CD4-positive, CD25-positive, alpha-beta regulatory T cell (primary cell): ENCODE measurements around the gene CA12. TPM values are rescaled to one million over a fixed set of nuclear protein-coding genes. Genes with fewer than 3 reads are reported as not detected.

Source experiments
- ATAC-seq, 2 donors: fragments of 150-1000 bp; cut with Tn5 transposase; one replicate each; pipeline ENCODE4 v1.10.0; 2021; ENCODE audit warnings: low read depth in 2 of 2, moderate number of reproducible peaks in 2 of 2, moderate library complexity in 1 of 2
- DNase-seq, 3 donors: peaks; one replicate each; pipeline versions ENCODE4 v3.0.0 to v3.0.0-alpha.2; 2012 to 2022; ENCODE audit warnings: mixed read lengths in 1 of 3
- H3K27ac ChIP-seq: one replicate; pipeline ENCODE4 v1.7.0; 2013; ENCODE audit warnings: mild to moderate bottlenecking, low read length; ENCODE audit not compliant: insufficient read depth, poor library complexity, severe bottlenecking
- H3K27me3 ChIP-seq: one replicate; pipeline ENCODE4 v1.7.0; 2013; ENCODE audit warnings: low read length; ENCODE audit not compliant: control insufficient read depth, insufficient read depth
- H3K36me3 ChIP-seq: one replicate; pipeline ENCODE4 v1.7.0; 2013; ENCODE audit warnings: mild to moderate bottlenecking, low read length, moderate library complexity; ENCODE audit not compliant: control insufficient read depth, insufficient read depth
- H3K4me1 ChIP-seq: 2 replicates; pipeline ENCODE4 v1.7.0; 2013; ENCODE audit warnings: mild to moderate bottlenecking, low read length; ENCODE audit not compliant: insufficient read depth, control insufficient read depth, poor library complexity, severe bottlenecking
- H3K4me3 ChIP-seq: one replicate; pipeline ENCODE4 v1.7.0; 2013; ENCODE audit warnings: low read depth, mild to moderate bottlenecking, low read length, moderate library complexity
- H3K9me3 ChIP-seq, 2 experiments: 1 replicate in 1 of 2; 2 replicates in 1 of 2; pipeline ENCODE4 v1.7.0; 2013; ENCODE audit warnings: low read length in 2 of 2, mild to moderate bottlenecking in 1 of 2, moderate library complexity in 1 of 2; ENCODE audit not compliant: control insufficient read depth in 2 of 2
- H3K27ac Mint-ChIP-seq, 3 donors: one replicate each; pipeline ENCODE4 v1.8.0; 2020 to 2022; ENCODE audit warnings: mild to moderate bottlenecking in 3 of 3, mixed read lengths in 3 of 3, moderate library complexity in 2 of 3
- H3K27me3 Mint-ChIP-seq: one replicate; pipeline ENCODE4 v1.8.0; 2022; ENCODE audit warnings: mild to moderate bottlenecking, mixed read lengths
- H3K36me3 Mint-ChIP-seq: one replicate; pipeline ENCODE4 v1.8.0; 2020; ENCODE audit warnings: mixed read lengths
- H3K4me1 Mint-ChIP-seq, 4 donors: one replicate each; pipeline ENCODE4 v1.8.0; 2020 to 2022; ENCODE audit warnings: mixed read lengths in 4 of 4, mild to moderate bottlenecking in 1 of 4
- H3K4me3 Mint-ChIP-seq, 4 donors: one replicate each; pipeline ENCODE4 v1.8.0; 2020 to 2022; ENCODE audit warnings: mild to moderate bottlenecking in 4 of 4, mixed read lengths in 4 of 4, moderate library complexity in 3 of 4
- H3K9me3 Mint-ChIP-seq, 7 donors: one replicate each; pipeline ENCODE4 v1.8.0; 2020 to 2022; ENCODE audit warnings: mixed read lengths in 7 of 7, mild to moderate bottlenecking in 3 of 7, moderate library complexity in 2 of 7
- polyA plus RNA-seq, 4 donors: library from polyadenylated mRNA; unstranded; fragments of 300-500 nt; fragmentation: Illumina TruSeq; gene quantifications; one replicate each; pipeline ENCODE4 v1.2.3, GENCODE V29; 2021
- total RNA-seq: library from RNA; stranded (reverse); gene quantifications from one replicate; pipeline ENCODE4 v1.2.3, GENCODE V29; 2022

CA12 gene
- total and polyA plus RNA-seq, 5 donors from 2014 or later = not detected

GRCh38 chr15:63365273-63365680, 16.4 kb downstream of the CA12 start:
- Mint-ChIP-seq H3K27me3 (peaks cover 16% of the 10 kb centered on the region), H3K4me3 (no peak overlapping the region), H3K36me3 (no peaks in the 10 kb centered on the region), H3K9me3 (peaks cover 0 to 1% (median 0%) of the 10 kb centered on the region in 7 donors), H3K4me1 (no peaks in the 10 kb centered on the region), H3K27ac (no peak overlapping the region)
- Histone ChIP-seq H3K27ac (no peak overlapping the region), H3K9me3 (no peaks in the 10 kb centered on the region), H3K36me3 (no peaks in the 10 kb centered on the region), H3K27me3 (peaks cover 2% of the 10 kb centered on the region), H3K4me1 (no peaks in the 10 kb centered on the region), H3K4me3 (no peak overlapping the region)
- DNase-seq = no peak
- no peak for ATAC-seq

- H3K9me3 ChIP-seq = no peaks in the 10 kb centered on the region
- no peak overlapping the region for H3K27ac ChIP-seq
- Mint-ChIP-seq H3K36me3 (no peaks in the 10 kb centered on the region), H3K4me3 (no peak overlapping the region), H3K27me3 (peaks cover 16% of the 10 kb centered on the region), H3K9me3 (peaks cover 0 to 1% (median 0%) of the 10 kb centered on the region in 7 donors), H3K27ac (no peak overlapping the region), H3K4me1 (no peaks in the 10 kb centered on the region)
- no peaks in the 10 kb centered on the region for H3K4me1 ChIP-seq
- no peaks in the 10 kb centered on the region for H3K36me3 ChIP-seq
- no peak for DNase-seq
- peaks cover 2% of the 10 kb centered on the region for H3K27me3 ChIP-seq
- H3K4me3 ChIP-seq = no peak overlapping the region
- ATAC-seq = no peak
Observed at GRCh38 chr15:63364399-63365272, 17.0 kb downstream of the CA12 start.

GRCh38 chr15:63363292-63363691, 18.4 kb downstream of the CA12 start:
- no peak overlapping the region for H3K4me3 ChIP-seq
- H3K9me3 Mint-ChIP-seq = peaks cover 0 to 1% (median 0%) of the 10 kb centered on the region in 7 donors
- peaks cover 20% of the 10 kb centered on the region for H3K27me3 Mint-ChIP-seq
- no peaks in the 10 kb centered on the region for H3K4me1 Mint-ChIP-seq
- H3K36me3 ChIP-seq = no peaks in the 10 kb centered on the region
- no peaks in the 10 kb centered on the region for H3K4me1 ChIP-seq
- no peaks in the 10 kb centered on the region for H3K9me3 ChIP-seq
- no peak overlapping the region for H3K27ac ChIP-seq
- H3K27me3 ChIP-seq = peaks cover 2% of the 10 kb centered on the region
- H3K36me3 Mint-ChIP-seq = no peaks in the 10 kb centered on the region
- H3K27ac Mint-ChIP-seq = no peak overlapping the region
- no peak overlapping the region for H3K4me3 Mint-ChIP-seq
- no peak for DNase-seq
- ATAC-seq = no peak

GRCh38 chr15:63362885-63363284, 18.8 kb downstream of the CA12 start:
- Mint-ChIP-seq H3K27me3 (peaks cover 21% of the 10 kb centered on the region), H3K9me3 (peaks cover 0 to 1% (median 0%) of the 10 kb centered on the region in 7 donors), H3K4me3 (no peak overlapping the region), H3K4me1 (no peaks in the 10 kb centered on the region), H3K36me3 (no peaks in the 10 kb centered on the region), H3K27ac (no peak overlapping the region)
- DNase-seq (no peak), ATAC-seq (no peak)
- H3K4me1 ChIP-seq = no peaks in the 10 kb centered on the region
- H3K36me3 ChIP-seq = no peaks in the 10 kb centered on the region
- no peak overlapping the region for H3K27ac ChIP-seq
- no peaks in the 10 kb centered on the region for H3K9me3 ChIP-seq
- H3K4me3 ChIP-seq = no peak overlapping the region
- H3K27me3 ChIP-seq = peaks cover 2% of the 10 kb centered on the region

- no peak overlapping the region for H3K27ac Mint-ChIP-seq
Observed at GRCh38 chr15:63362196-63362595, 19.4 kb downstream of the CA12 start.

GRCh38 chr15:63360170-63360569, 21.5 kb downstream of the CA12 start:
- Histone ChIP-seq H3K27me3 (peaks cover 2% of the 10 kb centered on the region), H3K4me1 (no peaks in the 10 kb centered on the region), H3K36me3 (no peaks in the 10 kb centered on the region), H3K27ac (no peak overlapping the region), H3K9me3 (no peaks in the 10 kb centered on the region), H3K4me3 (no peak overlapping the region)
- Mint-ChIP-seq H3K36me3 (no peaks in the 10 kb centered on the region), H3K27me3 (peaks cover 18% of the 10 kb centered on the region), H3K9me3 (peaks cover 0 to under 1% (median 0%) of the 10 kb centered on the region in 7 donors), H3K4me3 (no peak overlapping the region), H3K4me1 (no peaks in the 10 kb centered on the region), H3K27ac (no peak overlapping the region)
- no peak for ATAC-seq
- no peak for DNase-seq

More at GRCh38 chr15:63362196-63362595, 19.4 kb downstream of the CA12 start:
- H3K36me3 Mint-ChIP-seq = no peaks in the 10 kb centered on the region
- ATAC-seq = no peak
- no peak for DNase-seq
- Histone ChIP-seq H3K4me1 (no peaks in the 10 kb centered on the region), H3K36me3 (no peaks in the 10 kb centered on the region), H3K9me3 (no peaks in the 10 kb centered on the region), H3K27ac (no peak overlapping the region), H3K27me3 (peaks cover 2% of the 10 kb centered on the region), H3K4me3 (no peak overlapping the region)
- H3K4me3 Mint-ChIP-seq = no peak overlapping the region
- H3K27me3 Mint-ChIP-seq = peaks cover 22% of the 10 kb centered on the region
- peaks cover 0 to 1% (median 0%) of the 10 kb centered on the region in 7 donors for H3K9me3 Mint-ChIP-seq
- no peaks in the 10 kb centered on the region for H3K4me1 Mint-ChIP-seq

GRCh38 chr15:63358241-63359029, 23.2 kb downstream of the CA12 start:
- Histone ChIP-seq H3K4me1 (no peaks in the 10 kb centered on the region), H3K27me3 (peaks cover 2% of the 10 kb centered on the region), H3K4me3 (no peak overlapping the region), H3K36me3 (no peaks in the 10 kb centered on the region), H3K27ac (no peak overlapping the region), H3K9me3 (no peaks in the 10 kb centered on the region)
- ATAC-seq = no peak
- H3K9me3 Mint-ChIP-seq = peaks cover 0 to 2% (median 0%) of the 10 kb centered on the region in 7 donors
- no peak overlapping the region for H3K4me3 Mint-ChIP-seq
- peak overlapping the region in 1 of 3 donors; percentile 5 for H3K27ac Mint-ChIP-seq
- H3K27me3 Mint-ChIP-seq = peaks cover 9% of the 10 kb centered on the region
- no peaks in the 10 kb centered on the region for H3K4me1 Mint-ChIP-seq
- no peak for DNase-seq
- no peaks in the 10 kb centered on the region for H3K36me3 Mint-ChIP-seq
